GM12874 (cell line): ENCODE results near the gene FRAT2.

ENCODE experiments used
- CTCF ChIP-seq: IDR thresholded peaks from 2 replicates; pipeline ENCODE4 v1.5.1; 2011; ENCODE audit warnings: low read depth, mild to moderate bottlenecking, control low read depth, low read length, moderate library complexity; ENCODE audit not compliant: insufficient read depth

Gene FRAT2

DNA sequence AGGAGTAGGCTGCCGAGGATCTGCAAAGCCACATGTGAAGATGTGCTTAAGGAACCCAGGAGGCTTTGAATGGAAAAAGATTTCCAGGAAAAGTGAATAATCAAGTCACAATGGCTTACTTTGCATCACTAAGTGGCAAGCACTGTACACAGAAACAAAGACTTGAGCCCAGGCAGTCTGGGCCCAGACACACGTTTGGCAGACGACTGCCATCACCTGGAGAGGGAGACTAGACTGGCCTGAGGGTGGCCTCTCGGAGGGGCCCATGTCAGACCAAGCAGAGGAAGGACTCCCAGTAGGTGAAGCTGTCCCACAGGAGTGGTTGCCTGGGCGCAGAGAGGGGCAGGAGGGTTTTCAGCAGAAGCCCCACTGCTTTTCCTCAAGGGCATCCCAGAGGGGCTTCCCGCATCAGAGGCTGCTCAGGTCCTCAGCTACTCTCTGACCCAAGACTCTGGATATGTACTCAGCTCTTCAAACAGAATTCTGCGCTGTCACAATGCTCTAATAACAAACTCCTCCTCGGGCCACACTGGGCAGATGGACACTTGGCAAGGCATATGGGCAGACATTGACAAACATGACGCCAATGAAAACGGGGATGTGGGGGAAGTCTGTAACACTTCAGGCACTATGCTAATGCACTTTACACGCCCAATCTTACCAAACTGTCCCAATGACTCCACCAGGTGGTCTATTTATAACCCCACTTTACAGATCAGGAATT is 27.9 kb upstream of the FRAT2 start:
- no peak for TF ChIP-seq CTCF

DNA sequence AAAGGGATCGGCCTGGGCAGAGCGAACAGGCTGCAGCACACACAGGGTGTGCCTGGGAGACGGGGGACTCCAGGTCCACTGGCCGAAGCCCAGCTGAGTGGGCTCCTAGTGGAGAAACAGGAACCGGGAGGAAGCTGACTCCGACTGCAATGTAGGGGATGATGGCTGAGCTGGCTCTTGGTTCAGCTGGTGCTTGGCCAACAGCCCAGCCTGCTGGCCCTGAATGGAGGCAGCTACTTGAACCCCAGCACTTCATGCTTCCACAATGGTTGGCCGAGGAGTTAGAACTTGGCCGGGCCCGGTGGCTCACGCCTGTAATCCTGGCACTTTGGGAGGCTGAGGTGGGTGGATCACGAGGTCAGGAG is 27.0 kb upstream of the FRAT2 start:
- TF ChIP-seq CTCF: no peak

DNA sequence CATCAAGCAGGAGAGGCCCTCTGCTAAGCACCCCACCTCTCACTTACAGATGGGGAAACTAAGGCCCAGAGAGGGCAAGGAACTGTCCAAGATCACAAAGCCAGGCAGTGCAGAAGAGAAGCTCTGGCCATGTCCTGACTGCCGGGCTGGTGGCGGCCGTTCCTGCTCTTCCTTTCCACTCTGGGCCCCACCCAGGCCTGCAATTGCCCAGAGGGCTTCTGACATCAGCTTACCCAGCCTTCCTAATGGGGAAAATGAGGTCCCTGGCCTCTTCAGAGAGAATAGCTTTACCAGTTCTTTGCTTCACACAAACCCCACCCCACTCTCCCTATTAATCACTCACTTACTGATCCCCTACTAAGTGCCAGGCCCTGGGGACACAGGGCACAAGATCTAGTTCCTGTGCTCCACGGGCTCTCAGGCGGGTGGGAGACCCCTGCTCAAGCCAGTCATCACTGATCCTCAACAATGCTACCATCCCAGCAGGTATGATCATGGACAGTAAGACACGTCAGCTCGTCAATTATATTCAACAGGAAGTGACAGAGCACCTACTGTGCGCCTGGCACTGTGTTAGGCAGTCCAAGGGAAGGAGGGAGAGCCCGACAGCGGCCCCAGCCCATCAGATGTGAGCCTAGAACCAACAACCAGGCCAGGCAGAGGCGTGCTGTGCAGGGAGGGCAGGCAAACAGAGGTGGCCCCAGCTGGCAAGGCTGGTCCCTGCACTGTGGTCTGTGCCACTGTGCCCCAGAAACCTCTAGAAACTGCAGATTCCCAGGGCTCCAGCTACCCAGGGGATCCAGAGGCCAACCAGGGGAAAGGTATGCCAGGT is 26.4 kb upstream of the FRAT2 start:
- TF ChIP-seq CTCF: no peak

DNA sequence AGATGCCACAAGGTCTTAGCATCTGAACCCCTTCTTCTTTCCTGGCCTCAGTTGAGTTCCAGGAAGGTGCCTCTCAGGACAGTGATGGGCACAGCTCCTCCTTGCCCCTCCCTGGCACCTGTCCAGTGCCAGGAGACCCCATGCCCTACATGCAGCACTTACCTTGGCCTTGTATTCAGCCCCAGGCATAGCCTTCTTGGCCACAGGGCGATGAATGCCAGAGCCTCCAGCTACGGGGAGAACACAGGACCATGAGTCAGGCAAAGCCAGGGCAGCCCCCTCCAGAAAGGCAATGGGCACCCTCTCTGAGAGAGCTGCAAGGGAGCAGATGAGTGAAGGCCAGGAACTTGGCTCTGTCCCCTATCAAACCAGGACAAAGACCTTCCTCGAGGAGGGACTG is 24.3 kb upstream of the FRAT2 start:
- TF ChIP-seq CTCF: no peak

- TF ChIP-seq CTCF: no peak
Observed at GRCh38 chr10:97358349-97358748, 23.8 kb upstream of the FRAT2 start.

DNA sequence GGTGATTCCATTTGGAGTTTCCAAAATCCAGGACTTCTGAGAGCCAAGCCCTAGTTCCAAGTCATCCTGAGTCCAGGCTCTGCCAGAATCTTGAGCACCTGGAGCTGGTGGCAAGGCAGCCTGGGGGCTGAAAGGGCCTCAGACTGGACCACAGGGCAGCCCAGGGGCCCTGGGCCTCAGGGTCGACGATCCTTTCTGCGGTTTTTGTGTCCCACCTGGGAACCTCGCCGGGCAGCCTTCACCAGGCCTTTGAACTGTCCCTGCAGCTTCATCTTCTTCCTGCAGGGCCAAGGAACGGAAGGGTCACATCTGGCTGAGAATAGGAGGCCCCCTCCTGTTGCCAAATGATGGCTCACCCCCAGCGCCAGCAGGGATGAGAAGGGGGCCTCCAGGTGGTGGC is 22.4 kb upstream of the FRAT2 start:
- no peak for TF ChIP-seq CTCF

DNA sequence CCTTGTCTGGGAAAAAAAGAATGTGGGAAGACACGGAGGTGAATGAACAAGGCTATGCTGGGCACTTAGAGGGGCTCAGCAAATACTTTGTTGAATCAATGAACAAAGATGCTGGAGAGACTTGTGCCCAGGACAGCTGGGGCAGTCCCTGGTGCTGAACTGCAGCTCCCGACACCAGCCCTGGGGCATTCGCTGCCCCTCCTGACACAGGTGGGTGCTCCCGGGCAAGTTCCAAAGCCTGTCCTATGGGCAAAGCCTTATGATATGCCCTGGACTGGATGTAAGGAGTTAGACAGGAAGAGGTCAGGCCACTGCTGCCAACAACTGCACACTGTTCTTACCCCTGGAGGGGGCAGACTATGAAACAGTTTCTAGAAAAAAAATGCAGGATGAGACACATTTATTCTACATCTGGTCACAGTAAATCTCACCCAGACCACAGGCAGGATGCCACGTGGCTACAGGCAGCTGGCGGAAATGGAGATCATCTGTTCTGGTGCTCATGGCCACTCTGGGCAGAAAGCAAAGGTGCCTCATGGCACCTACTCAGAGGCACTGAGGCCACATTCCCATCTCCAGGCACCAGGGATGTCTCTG is 21.9 kb upstream of the FRAT2 start:
- no peak for TF ChIP-seq CTCF
